Stimulated activated CD8-positive, alpha-beta memory T cell treated with anti-CD3 and anti-CD28 coated beads, Interleukin-2, amount 100 ng/mL, for 1 hour (primary cell): ENCODE results near the gene CTSO.
A peak's percentile ranks its signal among the peaks of the same experiment; 100 is the strongest.

ENCODE experiments used
- DNase-seq, 2 donors: peaks; one replicate each; pipeline ENCODE4 v3.0.0-alpha.2; 2020; ENCODE audit warnings: low read depth in 2 of 2

CTSO gene, protein sequence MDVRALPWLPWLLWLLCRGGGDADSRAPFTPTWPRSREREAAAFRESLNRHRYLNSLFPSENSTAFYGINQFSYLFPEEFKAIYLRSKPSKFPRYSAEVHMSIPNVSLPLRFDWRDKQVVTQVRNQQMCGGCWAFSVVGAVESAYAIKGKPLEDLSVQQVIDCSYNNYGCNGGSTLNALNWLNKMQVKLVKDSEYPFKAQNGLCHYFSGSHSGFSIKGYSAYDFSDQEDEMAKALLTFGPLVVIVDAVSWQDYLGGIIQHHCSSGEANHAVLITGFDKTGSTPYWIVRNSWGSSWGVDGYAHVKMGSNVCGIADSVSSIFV

DNA sequence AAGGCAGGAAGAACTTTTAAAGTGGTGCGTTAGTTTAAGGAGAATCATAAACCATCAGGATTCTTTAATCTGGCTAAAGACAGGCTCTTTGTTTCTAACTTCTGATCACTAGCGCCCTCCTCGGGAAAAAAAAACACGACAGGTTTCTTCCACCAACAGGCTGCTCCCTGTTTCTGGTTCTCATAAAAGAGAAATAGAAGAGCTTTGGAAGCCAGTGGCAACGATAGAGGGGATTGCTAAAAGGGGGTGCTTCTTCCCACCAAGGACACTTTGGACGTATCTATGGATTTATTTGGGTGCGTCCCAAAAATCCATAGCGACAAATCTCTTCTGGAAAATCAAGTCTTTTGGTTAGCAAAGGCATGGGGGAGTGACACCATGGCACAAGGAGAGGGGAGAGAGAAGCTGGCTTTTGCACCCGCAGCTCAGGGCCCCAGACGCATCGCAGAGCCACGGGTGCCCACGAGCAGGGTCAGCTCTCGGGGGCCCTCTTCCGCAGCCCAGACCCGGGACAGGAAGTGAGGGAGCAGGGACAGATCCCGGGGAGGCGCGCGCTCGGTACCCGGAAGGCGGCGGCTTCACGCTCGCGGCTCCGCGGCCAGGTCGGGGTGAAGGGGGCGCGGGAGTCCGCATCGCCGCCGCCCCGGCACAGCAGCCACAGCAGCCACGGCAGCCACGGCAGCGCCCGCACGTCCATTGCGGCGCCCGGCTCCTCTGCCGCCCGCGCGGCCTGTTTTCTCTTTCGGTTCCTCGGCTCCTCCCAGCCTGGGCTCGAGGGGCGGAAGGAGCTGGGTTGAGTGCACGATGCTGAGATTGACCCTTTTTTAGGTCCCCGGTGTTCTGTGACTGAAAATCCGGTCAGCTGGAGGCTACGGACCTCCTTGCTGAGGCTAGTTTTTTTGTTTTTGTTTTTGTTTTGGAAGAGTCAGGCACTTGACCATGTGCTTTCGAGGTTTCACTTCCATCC lies at the start of gene CTSO:
TSS of gene CTSO (minus strand) at position 716 of the 967 bp plus-strand sequence. CDS start at position 697, 19 bp downstream.
- peak; percentile 43 to 47 for DNase-seq

DNA sequence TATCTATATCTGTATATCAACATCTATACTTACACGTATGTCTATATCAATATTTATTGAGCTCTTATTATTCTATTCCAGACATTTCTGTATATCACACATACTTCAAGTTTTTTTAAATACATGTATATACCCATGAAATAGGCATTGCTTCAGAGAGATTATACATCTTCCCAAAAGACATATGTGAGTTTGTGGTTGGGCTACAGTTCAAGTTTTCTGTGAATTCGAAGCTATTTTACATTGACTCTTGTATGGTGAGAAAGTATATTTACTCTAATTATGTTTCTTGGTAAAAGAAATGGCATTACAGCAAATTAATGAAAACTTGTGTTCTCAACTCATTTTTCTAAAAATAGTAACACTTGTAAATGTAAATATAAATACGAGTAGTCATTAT lies 46.8 kb upstream of the CTSO start:
- DNase-seq = no peak

DNA sequence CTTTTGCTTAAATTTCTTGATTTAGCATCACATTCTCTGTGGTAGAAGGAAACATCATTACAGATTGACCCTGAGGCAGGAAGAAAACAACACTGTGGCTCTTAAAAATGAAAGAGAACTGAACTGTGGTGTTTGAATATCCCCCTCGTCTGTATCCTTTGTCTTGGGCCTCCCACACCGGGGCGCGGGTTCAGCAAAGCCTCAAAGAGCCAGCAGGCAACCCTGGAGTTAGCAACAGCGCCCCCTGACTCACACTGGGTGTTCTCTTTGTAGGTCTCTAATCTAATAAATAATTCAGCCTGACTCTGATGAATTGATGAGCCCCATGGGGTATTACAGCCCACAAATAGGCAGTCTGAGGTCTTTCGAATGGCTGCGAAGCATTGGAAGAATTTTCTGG lies 46.1 kb upstream of the CTSO start:
- DNase-seq = no peak

DNA sequence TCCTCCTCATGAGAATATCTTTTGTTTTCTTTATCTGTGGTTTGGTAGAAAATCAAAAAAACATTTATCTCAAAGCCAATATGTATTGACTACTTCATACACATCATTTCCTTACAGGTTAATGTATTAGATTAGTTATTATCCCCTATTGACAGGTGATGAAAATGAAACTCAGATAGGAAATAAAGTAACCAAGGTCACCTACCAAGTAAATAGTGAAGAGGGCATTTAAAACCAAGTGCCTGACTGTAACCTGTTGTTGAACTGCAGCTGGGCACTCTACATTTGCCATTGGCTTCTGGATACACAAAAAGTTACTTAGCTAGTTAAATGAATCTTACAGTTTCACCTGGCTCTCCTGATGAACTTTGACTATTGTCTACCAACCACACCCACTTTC lies 41.4 kb upstream of the CTSO start:
- no peak for DNase-seq

DNA sequence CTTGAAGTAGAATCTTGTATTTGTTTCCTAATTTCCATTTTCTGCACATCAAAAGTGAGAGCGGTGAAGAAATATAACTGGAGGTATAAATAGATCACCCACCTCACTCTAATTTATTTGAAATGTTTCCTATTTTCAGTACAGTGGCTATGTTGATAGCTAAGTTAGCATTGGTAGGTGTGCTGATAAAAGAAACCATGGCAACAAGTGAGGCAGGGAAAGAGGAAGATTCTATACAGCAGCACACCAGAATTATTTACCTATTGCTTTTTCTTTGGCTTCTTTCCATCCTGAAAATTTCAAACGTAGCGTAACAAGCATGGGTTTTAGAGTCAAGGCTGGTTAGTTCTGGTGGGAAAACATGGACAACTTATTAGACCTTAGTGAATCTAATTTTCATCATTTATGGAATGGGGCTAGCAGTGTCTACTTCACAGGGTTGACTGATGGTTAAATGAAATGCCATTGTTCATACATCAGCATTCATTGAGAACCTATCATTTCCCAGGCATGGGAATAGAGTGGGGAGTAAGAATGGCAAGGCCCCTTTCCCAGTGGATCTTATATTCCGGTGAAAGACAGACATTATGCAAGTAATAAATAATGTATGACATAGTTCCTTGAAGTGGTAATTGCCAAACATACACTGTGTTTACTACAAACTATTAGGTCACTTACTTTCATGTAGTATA lies 30.6 kb upstream of the CTSO start:
- DNase-seq = no peak

DNA sequence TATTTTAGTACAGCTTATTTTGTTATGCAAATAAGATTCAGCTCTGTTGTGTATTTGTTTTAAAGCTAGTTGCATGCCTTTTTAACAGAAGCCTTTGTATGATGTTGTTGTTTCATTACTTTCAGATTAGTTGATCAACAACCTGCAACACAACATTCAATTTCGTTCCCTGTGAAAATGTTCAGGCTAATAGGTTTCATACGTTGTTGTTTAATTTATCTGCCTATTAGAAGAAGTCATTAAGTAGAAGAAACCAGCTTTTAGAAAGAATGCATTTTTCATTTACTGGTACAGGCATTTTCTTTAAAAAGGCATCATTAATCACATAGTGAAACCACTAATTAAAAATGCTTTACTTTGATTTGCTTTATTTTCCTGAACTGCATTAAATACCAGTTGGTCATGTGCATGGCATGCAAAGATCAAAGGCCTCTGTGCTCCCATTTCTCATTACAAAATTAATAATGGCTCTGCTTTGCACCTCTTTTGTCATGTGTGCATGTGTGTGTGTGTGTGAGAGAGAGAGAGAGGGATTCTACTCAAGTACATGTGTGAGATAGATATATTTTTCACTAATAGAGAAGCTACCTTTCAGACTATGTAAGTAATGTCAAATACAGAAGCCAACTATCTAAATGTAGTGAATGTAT lies 29.2 kb upstream of the CTSO start:
- DNase-seq = no peak

DNA sequence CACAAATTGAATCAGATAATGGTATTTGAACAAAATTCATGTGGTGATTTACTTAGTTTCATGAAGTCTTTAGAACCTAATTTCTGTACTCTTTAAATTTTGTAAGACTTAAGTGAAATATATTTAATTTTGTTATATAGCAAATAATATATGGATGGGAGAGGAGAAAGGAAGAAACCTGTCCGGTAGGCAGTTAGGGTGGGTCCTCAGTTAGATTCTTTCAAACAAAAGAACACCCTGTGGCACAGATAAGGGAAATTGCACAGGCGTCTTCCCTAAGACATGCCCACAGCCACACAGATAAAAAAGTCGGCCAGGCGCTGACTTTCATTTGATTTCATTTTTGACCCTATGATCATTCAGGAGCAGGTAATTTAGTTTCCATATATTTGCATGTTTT lies 25.1 kb upstream of the CTSO start:
- no peak for DNase-seq

DNA sequence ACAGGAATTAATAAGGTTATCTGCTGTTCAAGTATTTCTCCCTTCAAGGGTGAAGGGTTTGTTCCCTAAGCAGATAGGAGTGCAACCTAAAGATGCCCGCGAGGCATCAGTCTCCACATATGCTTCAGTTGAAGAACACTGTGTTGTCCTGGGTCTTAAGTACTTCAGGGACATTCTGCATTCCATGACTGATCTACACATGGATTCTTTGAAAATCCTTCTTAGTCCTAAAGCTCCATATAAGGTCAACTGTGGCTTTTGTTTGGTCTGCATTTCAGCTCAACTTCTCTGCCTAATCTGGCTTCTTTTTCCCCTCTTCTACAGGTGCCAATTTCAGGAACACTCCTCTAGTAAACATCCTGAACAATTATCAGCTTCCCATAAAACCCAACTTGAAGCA lies 21.8 kb upstream of the CTSO start:
- DNase-seq = no peak

DNA sequence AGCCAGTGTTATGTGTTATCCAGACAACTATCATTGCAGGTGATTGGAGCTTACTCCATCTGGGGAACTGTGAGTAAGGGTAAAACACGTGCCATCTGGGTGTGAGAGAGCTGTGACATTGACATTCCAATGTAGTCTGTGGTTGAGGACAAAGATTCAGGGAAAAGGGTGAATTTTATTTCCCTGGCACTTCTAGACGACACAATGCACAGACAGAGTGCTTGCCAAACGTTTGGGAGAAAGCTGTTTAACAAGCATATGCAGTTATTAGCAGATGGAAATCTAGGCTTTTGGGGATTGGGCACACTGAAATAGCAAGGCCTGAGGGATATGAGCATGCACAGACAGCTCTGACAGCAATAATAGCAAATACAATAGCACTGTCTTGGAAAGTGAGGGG lies 21.3 kb upstream of the CTSO start:
- no peak for DNase-seq

DNA sequence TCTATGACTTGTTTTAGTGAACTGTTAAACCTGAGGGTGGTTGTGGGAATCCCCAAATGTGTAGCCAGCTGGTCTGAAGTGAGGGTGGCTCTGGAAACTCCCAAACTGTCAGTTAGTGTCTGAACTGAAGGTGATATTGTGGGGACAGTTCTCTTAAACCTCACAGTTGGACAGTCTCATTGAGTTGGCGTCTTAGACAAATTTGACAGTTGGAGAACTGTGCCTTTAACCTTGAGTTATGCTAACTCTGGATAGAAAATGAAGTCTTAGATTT lies 20.7 kb upstream of the CTSO start:
- DNase-seq = no peak

DNA sequence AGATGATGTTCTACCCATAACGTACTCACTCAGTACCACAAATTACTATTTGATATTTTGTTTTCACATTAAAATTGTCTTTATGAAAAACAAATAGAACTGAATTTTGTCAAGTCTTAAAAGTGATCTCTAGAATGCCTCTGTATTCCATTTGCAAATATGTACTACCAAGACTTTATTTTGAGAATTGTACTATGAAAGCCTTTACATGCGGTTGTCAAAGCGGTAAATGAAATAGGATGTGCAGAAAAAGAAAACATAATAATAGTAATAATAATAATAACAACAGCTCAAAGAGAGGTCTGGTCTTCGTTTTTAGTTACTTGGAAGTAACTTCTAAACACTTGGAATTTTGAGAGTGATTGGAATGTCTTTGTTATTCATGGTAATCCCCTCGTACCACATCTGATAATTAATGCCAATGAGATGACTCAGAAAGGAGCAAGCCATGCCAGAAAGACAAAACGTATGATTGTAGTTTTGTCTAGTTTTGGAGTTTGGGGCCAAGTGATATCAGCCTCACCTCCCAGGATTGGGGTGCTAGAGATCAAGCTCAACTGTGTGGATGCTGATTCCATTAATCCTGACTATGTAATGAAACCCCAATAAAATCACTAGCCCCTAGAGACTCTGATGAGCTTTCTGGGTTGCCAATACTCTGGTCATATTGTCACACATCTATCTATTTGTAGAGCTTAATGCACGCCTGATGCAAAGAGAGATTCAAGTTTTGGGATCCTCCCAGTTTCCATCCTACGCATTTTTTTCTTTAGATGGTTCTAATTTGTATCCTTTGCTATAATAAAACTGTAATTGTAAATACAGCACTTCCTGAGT lies 20.2 kb upstream of the CTSO start:
- DNase-seq = no peak

DNA sequence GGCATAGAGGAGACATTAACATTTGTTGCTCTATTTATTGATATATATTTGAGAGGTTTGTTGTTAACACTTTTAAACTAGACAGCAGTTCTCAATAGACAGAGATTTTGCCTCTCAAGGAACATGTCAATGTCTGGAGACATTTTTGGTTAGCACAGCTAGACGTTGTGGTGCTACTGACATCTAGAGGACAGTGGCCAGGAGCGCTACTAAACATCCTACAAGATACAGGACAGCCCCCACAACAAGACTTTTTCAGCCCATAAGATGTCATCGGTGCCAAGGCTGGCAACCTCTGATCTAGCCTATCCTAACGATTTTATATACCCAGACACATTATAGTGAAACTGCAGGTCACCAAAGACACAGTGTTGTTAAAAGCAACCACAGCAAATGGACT lies 18.4 kb upstream of the CTSO start:
- no peak for DNase-seq

DNA sequence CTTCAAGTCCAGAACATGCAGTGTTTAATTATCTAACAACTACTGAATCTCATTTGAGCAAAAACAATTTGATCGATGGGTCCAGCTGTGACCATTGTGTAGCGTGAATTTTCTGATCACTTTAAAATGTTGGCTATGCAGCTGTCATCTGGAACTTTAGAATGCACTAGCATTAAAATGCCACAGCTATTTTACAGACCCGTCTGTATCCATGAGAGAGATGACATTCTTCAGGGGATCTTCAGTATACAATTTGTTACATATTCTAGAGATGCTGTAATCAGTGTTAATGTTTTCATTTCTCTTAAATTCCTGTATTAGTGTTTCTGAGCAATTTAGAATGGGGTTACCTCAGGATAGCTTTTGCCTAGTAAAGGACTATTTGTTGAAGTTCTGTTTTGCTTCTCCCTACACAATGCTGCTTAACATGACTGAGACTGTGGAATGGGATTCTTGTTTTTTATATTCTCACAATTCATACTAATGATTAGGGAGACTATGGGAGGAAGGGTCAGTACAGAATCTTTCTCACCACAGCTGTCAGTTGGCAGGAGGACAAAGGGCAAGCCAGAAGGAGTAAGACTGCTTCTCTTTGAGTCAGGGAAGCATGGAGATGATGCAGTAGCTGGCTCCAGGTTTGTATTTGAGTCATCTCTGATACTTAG lies 13.2 kb upstream of the CTSO start:
- no peak for DNase-seq

DNA sequence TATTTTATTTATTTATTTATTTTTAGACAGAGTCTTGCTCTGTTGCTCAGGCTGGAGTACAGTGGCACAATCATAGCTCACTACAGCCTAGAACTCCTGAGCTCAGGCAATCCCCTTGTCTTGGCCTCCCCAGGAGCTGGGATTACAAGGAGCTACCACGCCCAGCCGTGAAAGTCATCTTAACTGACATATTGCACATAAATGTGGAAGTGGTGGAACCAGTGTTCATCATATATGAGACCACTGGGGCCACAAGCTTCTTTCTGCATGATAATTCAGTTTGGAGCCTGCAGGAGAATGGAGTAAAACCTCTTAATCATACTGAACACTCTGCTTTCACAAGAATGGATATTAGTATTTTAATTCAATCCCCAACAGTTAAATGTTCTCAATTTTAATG lies 12.5 kb upstream of the CTSO start:
- no peak for DNase-seq

DNA sequence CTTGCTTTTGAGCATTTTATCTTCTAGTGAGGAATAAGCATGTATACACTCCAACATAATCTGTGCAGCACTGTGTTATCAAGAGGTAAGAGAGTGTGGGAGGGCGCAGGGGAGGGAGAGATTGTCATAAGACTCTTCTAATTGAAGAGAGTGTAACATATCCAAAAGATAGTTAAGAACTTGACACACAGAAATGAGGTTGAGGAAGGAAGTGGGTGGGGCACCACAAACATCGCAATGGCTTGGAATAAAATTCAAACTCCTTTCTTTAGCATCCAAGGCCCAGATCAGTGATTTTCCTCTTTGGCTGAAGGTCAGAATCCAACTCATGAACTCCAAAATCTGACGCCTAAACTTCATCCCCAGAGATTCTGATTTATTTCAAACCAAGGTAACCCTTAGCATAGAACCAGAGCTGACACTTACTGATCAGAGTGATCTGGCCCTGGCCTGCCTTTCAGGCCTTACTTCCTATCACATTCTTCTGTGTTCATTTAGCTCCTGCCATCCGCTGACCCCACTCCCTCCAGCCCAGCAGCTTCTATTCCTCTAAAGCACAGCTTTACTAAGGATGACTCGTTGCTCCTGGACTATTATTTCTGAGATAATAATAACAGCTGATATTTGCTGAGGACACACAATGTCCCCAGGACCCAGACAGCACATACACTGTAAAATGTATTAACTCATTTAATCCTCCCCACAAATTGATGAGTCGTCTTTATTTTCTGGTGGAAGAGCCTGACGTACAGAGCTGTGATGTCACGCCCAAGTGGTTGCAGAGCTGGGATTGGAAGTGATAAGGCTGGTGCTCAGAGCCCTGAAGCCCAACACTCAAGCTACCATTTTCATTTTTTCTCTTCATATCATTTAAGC lies 10.6 kb upstream of the CTSO start:
- DNase-seq = no peak

DNA sequence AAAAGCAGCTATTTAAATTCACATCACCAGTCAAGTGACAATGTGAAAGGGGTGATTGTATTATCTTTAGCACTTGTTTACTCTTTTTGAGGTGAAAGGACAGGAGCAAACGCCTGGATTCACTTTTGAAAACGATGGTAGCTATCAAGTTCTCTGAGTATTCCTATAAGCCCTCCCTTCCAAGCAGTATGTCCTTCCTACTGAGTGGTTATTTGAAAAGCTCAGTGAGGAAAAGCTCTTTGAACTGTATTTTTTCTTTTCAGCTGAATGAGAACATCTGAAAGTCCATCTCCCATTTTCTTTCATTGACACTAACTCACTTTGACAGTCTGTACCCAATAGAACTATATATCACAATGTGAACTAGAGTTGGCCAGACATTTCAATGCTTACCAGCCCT lies 9.1 kb upstream of the CTSO start:
- DNase-seq = no peak

DNA sequence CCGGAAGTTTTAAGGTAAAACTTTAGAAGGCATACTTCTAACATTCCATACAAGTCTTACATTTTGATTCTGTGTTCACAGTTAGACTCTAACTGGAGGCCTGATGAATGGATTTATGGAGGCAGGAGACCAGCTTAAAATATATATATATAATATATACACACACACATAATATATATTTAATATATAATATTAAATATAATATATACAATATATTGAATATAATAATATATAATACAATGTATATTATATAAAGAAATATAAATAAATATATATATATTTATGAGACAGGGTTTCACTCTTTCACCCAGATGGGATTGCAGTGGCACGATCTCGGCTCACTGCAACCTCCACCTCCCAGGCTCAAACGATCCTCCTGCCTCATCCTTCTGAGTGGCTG lies 7.9 kb upstream of the CTSO start:
- DNase-seq = no peak

DNA sequence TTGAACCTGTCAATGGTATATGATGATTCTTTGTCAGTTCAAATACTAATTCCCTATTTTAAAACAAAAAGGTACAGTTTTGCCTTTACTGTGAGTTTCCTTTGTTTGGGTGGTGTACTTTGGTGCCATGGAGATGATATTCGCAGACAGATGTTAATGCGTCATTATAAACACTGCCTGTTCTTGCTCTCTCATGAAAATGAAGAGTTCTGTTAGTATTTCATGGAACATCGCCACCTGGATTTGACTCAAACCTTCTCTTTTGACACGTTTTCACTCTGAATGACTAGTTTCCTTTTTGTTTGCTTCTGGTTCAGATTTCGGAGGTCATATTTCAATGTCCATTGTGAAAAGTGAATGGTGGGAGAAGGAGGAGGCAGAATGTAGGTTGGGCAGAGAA lies 6.9 kb upstream of the CTSO start:
- DNase-seq = no peak

DNA sequence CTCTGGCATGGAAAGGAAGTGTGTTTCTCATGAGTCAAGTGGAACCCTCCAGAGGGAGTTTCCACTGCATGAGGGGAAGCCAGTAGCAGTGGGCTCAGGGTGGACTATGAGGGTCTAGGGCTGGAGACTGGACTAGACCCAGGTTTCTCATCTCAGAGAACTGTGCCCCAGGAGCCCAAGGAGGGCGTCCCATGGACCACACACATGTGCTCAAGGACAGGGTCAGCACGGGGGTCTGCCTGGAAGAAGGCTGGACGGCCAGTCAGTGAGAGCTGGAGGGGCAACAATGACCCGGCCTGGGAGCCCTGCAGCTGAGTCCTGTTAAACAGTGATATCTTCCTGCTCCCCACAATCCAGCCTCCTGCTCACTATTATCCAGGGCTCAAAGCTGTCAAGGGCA lies 5.8 kb upstream of the CTSO start:
- DNase-seq = no peak

DNA sequence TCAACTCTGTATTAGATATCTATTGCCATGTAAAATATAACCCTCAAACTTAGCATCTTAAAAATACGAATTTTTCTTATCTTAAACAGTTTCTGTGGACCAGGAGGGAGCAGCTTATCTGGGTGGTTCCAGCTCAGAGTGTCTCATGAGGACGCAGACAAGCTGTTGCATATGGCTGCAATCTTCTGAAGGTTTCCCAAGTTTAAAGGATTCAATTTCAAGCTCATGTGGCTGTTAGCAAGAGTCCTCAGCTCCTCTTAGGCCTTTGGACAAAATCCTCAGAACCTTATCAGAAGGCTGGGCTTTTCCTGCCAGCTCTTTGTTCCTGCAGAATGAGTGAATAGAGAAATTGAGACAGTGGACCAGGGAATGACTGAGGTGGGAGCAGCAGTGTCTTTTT lies 2.8 kb upstream of the CTSO start:
- DNase-seq = no peak
